Kidney epithelial cell (primary cell): Measurements from ENCODE around the gene BMP7. TPM values are rescaled to one million over a fixed set of nuclear protein-coding genes. Genes with fewer than 3 reads are reported as not detected.

Experiments
- DNase-seq: peaks from one replicate; pipeline ENCODE4 v3.0.0-alpha.2; 2010; ENCODE audit warnings: low read depth
- H3K27me3 ChIP-seq: 2 replicates; pipeline ENCODE4 v1.6.0; 2011; ENCODE audit warnings: low read length; ENCODE audit not compliant: control insufficient read depth, insufficient read depth
- H3K36me3 ChIP-seq: 2 replicates; pipeline ENCODE4 v1.5.1; 2011; ENCODE audit warnings: low read length; ENCODE audit not compliant: control insufficient read depth, insufficient read depth
- H3K4me3 ChIP-seq: 2 replicates; pipeline ENCODE4 v1.5.1; 2011; ENCODE audit warnings: low read depth, mild to moderate bottlenecking, control low read depth, low read length
- CTCF ChIP-seq: IDR thresholded peaks from 2 replicates; pipeline ENCODE4 v1.5.1; 2011; ENCODE audit warnings: mild to moderate bottlenecking, moderate library complexity, low read length, control low read depth, inconsistent platforms; ENCODE audit not compliant: insufficient read depth, poor library complexity, severe bottlenecking
- total RNA-seq: library from RNA; depleted of rRNA; stranded (reverse); fragments of >200 nt; gene quantifications from 2 replicates; pipeline ENCODE4 v1.2.3, GENCODE V29; 2015

BMP7 gene
- total RNA-seq, 1 donor from 2014 or later, result 21.8 TPM

- Histone ChIP-seq H3K27me3 (no peaks in the 10 kb centered on the region), H3K4me3 (no peak overlapping the region), H3K36me3 (no peaks in the 10 kb centered on the region)
- TF ChIP-seq CTCF, result no peak
- DNase-seq, result no peak
Measured at GRCh38 chr20:57183457-57184009, 82.9 kb downstream of the BMP7 start.

GRCh38 chr20:57181639-57182038, 84.8 kb downstream of the BMP7 start:
- no peaks in the 10 kb centered on the region for H3K36me3 ChIP-seq
- no peak for DNase-seq
- H3K27me3 ChIP-seq, result no peaks in the 10 kb centered on the region
- TF ChIP-seq CTCF, result no peak
- H3K4me3 ChIP-seq, result no peak overlapping the region

- no peaks in the 10 kb centered on the region for H3K27me3 ChIP-seq
- no peak for DNase-seq
- H3K4me3 ChIP-seq, result no peak overlapping the region
- H3K36me3 ChIP-seq, result no peaks in the 10 kb centered on the region
- TF ChIP-seq CTCF, result no peak
Measured at GRCh38 chr20:57180954-57181353, 85.5 kb downstream of the BMP7 start.

- Histone ChIP-seq H3K36me3 (no peaks in the 10 kb centered on the region), H3K4me3 (no peak overlapping the region), H3K27me3 (no peaks in the 10 kb centered on the region)
- no peak for TF ChIP-seq CTCF
- DNase-seq, result no peak
Measured at GRCh38 chr20:57180387-57180786, 86.1 kb downstream of the BMP7 start.

GRCh38 chr20:57179265-57179664, 87.2 kb downstream of the BMP7 start:
- TF ChIP-seq CTCF, result no peak
- Histone ChIP-seq H3K27me3 (no peaks in the 10 kb centered on the region), H3K36me3 (no peaks in the 10 kb centered on the region), H3K4me3 (no peak overlapping the region)
- DNase-seq, result no peak

- no peak for TF ChIP-seq CTCF
- Histone ChIP-seq H3K27me3 (no peaks in the 10 kb centered on the region), H3K36me3 (no peaks in the 10 kb centered on the region), H3K4me3 (no peak overlapping the region)
- DNase-seq, result no peak
Measured at GRCh38 chr20:57178582-57179111, 87.8 kb downstream of the BMP7 start.
